ENCODE measurements around the gene ADGRV1.

DNA sequence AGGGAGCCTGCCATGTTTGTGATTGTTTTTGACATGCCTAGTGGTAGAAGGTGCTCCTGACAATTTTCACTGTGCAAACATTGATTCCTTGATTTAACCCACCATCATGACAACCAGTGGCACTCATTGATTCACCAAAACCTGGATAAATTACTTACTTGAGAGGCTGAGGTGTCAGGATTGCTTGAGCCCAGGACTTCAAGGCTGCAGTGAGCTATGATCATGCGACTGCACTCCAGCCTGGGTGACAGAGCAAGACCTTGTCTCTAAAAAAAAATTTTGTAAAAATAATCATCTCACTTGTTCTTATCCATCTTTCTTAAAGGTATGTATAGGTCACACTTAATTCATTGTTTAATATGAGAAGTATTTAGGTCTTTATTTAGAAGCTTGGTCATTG, 423.2 kb downstream of the ADGRV1 start:
- TF ChIP-seq, protein P1, sequence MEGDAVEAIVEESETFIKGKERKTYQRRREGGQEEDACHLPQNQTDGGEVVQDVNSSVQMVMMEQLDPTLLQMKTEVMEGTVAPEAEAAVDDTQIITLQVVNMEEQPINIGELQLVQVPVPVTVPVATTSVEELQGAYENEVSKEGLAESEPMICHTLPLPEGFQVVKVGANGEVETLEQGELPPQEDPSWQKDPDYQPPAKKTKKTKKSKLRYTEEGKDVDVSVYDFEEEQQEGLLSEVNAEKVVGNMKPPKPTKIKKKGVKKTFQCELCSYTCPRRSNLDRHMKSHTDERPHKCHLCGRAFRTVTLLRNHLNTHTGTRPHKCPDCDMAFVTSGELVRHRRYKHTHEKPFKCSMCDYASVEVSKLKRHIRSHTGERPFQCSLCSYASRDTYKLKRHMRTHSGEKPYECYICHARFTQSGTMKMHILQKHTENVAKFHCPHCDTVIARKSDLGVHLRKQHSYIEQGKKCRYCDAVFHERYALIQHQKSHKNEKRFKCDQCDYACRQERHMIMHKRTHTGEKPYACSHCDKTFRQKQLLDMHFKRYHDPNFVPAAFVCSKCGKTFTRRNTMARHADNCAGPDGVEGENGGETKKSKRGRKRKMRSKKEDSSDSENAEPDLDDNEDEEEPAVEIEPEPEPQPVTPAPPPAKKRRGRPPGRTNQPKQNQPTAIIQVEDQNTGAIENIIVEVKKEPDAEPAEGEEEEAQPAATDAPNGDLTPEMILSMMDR (IDR thresholded peaks at IDR 0.05) = no peak
- no peak for TF ChIP-seq POLR2A (IDR thresholded peaks at IDR 0.05)

Measured in thyroid gland (tissue), 4 donors.